Stimulated activated CD4-positive, alpha-beta T cell treated with anti-CD3 and anti-CD28 coated beads, Interleukin-2, amount 100 ng/mL, for 48 hours (primary cell): ENCODE measurements around the gene FGL2.
"Not testable (repeated sequence)": the region's sequence is repeated elsewhere in the genome, so short reads cannot be mapped to it uniquely, and the experiment has no call there.

Experiments used
- DNase-seq, 2 donors: peaks; one replicate each; pipeline ENCODE4 v3.0.0-alpha.2; 2020

FGL2 gene

GRCh38 chr7:77209479-77210139 lies 10.0 kb upstream of the FGL2 start:
- no peak for DNase-seq

DNA sequence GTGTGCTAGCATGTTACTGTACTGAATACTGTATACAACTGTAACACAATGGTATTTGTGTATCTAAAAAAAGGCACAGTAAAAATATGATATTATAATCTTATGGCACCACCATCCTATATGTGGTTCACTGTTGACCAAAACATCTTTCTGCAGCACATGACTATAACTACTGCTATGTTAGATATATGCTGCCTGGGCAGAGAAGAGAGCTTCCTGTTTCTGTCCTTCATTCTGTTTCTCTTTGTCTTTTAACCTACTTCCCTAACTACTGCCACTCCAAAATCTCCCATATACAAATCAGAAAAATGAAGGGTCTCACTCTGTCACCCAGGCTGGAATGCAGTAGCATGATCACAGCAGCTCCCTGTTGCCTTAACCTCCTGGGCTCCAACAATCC lies 8.8 kb upstream of the FGL2 start:
- DNase-seq: no peak

GRCh38 chr7:77205706-77206105 lies 6.1 kb upstream of the FGL2 start:
- DNase-seq: no peak

DNA sequence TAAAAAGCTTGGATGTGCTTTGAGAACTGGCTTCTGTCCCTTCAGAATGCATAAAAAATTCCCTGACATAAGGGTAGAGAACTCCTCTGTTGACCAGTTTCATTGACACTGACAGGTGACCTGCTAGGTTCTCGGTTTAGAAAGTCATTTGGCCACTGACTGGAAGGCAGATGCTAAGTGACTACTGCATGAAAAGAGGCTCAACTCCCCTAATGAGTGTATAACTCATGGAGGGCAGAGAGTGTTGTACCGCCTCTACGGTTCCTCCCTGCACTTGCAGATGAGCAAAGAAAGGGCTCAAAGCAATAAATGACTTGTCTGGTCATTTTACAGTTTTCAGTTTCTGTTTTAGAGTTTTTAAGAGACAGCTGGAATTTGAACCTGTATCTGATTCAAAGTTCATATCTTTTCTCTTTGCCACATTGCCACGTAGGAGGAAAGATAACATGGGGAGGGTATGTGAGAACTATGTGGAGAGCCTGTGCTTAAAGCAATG lies 2.9 kb upstream of the FGL2 start:
- DNase-seq: no peak

GRCh38 chr7:77200542-77200941 lies 923 bp upstream of the FGL2 start:
- DNase-seq: no peak

GRCh38 chr7:77197141-77197540 lies 2.5 kb downstream of the FGL2 start:
- no peak for DNase-seq

DNA sequence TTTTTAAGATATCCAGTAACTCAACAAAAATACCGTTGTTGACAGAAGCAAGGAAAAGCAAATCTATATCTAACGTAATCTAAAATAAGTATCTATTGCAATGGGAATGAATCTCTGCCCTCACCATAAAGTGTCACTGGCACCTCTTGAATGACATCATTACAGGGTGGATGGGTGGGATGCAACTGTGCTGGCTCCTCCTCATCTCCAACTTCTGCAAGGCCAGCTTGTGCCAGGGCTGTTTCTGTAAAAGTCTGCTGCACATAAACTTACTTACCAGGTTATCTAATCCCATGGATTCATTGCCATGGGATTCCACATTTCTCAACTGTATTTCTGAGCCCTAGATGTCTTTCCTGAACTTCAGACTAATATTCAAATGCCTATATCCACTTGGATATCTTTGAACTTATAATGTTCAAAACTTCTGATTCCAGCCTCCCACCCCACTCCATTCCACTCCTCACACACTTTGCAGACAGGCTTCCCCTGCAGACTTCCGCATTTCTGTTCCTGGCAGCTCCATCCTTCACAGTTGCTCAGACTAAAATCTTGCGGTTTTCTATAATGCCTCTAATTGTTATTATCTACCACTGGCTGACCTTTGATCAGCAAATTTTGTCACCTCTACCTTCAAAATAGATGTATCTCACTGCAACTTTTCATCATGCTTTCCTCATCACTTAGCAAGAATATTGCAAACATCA lies 10.7 kb downstream of the FGL2 start:
- DNase-seq: no peak

- DNase-seq: no peak
Measured at GRCh38 chr7:77185866-77186265, 13.8 kb downstream of the FGL2 start.

- no peak for DNase-seq
Measured at GRCh38 chr7:77184990-77185389, 14.6 kb downstream of the FGL2 start.

DNA sequence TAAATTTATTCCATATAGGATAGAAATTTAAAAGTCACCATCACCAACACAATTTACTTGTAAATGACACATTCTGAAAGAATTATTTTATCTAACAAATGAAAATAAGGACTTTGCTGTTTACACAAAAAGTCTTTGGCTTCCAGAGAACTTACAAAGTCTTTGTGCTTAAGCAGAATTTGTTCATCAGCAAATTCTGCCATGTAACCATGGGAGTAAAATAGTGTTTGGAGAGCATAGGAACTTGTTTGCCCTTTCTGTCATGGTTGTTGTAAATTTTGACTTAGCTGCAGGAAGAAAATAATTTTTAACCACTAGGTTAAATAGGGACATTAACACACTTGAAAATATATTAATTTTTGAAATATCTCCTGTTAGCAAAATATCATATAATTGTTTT lies 15.2 kb downstream of the FGL2 start:
- no peak for DNase-seq

DNA sequence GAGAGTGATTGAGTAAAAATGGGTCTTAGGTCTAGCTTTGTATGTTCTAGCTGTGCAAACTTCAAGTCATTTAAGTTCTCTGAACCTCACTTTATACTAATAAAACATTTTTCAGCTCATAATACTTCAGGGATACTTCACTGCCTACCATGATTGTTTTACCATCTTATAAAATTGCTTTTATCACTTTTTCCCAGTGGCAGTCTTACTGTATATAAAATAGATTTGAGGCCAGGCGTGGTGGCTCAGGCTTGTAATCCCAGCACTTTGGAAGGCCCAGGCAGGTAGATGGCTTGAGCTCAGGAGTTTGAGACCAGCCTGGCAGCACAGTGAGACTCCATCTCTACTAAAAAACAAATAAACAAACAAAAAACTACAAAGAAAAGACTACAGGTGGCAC lies 17.4 kb downstream of the FGL2 start:
- DNase-seq: no peak

DNA sequence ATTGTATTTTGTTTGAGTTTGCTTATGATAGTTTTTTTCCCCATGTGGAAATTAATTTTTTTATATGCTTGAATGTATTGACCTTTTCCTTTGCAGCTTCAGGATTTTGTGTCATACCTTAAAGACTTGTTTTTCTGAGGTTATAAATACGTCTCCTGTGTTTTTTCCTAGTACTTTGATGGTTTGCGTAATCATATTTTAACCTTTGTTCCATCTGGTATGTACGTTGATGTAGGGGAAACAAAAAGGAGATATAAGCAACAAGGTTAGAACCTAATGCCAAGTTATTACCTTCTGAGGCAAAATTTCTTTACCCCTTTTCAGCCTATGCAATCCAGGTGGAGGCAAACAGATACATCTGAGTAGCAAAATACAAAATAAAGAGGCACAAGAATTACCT lies 17.9 kb downstream of the FGL2 start:
- DNase-seq: no peak

DNA sequence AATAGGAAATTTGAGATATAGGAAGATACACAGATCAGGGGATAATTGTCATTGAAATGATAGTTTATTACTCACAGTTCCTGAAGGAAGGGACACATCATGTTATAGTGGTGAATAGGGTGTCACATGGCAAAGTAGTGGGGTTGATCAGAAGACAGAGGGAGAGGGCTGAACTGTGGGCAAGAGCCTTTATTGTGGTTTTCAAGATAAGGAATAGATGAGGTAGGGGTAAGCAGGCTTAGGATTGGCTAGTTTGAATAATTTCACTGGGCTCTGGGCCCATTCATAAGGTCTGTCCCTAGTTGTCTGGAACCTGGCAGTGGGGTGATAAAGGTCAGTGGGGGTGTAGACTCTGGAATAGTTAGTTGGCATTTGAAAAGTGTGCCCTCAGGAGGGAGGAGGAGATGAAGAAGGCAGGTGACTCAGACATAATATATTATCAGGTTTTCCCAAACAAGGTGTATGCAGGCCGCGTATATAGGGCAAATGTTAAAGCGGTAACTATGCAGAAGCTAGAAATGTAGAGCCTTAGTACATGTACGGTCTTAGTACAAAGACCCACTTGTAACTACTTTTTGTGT lies 18.5 kb downstream of the FGL2 start:
- DNase-seq: no peak

GRCh38 chr7:77178024-77178423 lies 21.6 kb downstream of the FGL2 start:
- not testable (repeated sequence) for DNase-seq

DNA sequence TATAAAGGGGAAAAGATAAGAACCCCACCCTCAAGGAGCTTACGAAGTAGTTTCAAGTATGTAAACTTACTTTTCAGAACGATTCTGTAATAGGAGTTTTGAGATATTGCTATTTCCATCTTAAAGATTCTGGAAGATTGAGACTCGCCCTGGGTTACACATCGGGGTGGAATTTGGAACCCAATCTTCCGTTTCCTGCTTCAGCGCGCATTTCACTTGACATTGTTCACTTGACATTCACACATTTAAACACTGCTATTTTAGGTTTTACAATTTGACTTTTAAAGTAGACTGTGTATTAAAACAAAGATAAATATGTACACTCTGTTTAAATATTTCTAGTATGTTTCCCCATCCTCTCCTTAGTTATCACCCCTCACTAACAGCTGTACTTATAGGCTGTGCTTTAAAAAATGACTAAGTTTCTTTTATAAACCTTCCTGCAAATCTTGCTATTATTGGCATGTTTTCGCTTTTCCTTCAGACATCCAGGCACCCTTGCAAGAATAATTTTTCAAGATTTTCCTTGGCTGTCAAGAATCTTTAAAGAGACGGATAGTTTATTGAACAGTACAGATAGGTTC lies 22.2 kb downstream of the FGL2 start:
- DNase-seq: not testable (repeated sequence)

- not testable (repeated sequence) for DNase-seq
Measured at GRCh38 chr7:77175274-77175800, 24.3 kb downstream of the FGL2 start.

DNA sequence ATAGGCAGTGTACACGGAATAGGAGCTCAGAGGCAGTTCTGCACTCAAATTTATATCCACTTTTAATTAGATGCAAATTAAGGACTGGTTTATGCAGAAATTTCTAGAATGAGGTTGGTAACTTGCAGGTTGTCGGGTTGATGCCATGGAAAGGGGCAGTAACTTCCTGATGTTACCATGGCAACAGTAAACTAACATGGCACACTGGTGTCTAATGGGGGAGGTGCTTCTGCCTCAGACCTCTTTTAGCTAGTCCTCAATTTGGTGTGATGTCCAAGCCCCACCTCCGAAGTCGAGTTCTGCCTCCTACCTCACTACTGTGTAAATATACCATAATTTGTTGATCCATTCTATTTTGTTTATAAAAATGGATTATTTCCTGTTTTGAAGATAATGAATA lies 25.2 kb downstream of the FGL2 start:
- DNase-seq: not testable (repeated sequence)

DNA sequence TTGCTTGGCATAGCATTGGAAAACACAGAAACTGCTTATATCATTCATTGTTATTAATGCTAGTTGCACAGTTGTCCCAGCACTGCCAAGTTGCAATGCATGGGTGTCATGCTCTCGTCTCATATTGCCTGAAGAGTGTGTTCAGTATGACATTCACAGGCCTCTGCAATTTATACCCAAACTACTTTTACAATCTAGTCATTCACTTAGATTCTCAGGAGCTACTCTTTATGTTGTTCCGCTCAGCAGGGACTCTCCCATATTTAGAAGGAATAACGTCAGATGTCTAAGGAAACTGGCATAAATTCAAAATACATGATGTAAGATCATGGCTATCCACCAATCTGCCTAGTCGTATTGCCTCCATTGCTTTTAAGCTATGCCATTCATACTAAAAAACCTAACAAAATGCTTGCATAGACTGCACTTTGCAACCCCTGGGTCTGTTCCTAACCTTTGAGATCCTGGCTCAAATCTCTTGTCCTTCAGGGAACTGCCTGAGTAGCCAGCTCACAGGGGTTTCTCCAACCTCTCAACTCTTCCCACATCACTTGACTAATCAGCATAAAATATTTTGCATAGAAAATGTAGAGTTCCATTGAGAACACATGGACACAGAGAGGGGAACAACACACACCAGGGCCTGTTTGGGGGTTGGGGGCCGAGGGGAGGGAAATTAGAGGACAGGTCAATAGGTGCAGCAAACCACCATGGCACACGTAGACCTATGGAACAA lies 27.0 kb downstream of the FGL2 start:
- not testable (repeated sequence) for DNase-seq

GRCh38 chr7:77171073-77171472 lies 28.5 kb downstream of the FGL2 start:
- not testable (repeated sequence) for DNase-seq

- no peak for DNase-seq
Measured at GRCh38 chr7:77157446-77157845, 42.2 kb downstream of the FGL2 start.

- DNase-seq: not testable (repeated sequence)
Measured at GRCh38 chr7:77157034-77157433, 42.6 kb downstream of the FGL2 start.

- DNase-seq: not testable (repeated sequence)
Measured at GRCh38 chr7:77155601-77156377, 43.8 kb downstream of the FGL2 start.
